GM21723 (cell line): Measurements from ENCODE around the gene MRPL1.
"Not testable (repeated sequence)": the region's sequence is repeated elsewhere in the genome, so short reads cannot be mapped to it uniquely, and the experiment has no call there.

Source experiments
- ATAC-seq: cut with Tn5 transposase; IDR thresholded peaks from one replicate; pipeline ENCODE4 v1.9.1; 2021; ENCODE audit warnings: mild to moderate bottlenecking, moderate library complexity; ENCODE audit not compliant: unreplicated experiment

Gene MRPL1

GRCh38 chr4:77963004-77963403, 100.4 kb downstream of the MRPL1 start:
- ATAC-seq = no peak

GRCh38 chr4:77973657-77974056, 111.0 kb downstream of the MRPL1 start:
- not testable (repeated sequence) for ATAC-seq

GRCh38 chr4:77982900-77983540, 120.4 kb downstream of the MRPL1 start:
- not testable (repeated sequence) for ATAC-seq

- ATAC-seq = not testable (repeated sequence)
Observed at GRCh38 chr4:77983612-77984311, 121.1 kb downstream of the MRPL1 start.

GRCh38 chr4:77989968-77990367, 127.3 kb downstream of the MRPL1 start:
- no peak for ATAC-seq

GRCh38 chr4:77990456-77990855, 127.8 kb downstream of the MRPL1 start:
- ATAC-seq = no peak

GRCh38 chr4:77990904-77991358, 128.3 kb downstream of the MRPL1 start:
- ATAC-seq = no peak

GRCh38 chr4:77992581-77992980, 130.0 kb downstream of the MRPL1 start:
- ATAC-seq = no peak

GRCh38 chr4:77994194-77994721, 131.6 kb downstream of the MRPL1 start:
- no peak for ATAC-seq

- ATAC-seq = no peak
Observed at GRCh38 chr4:77996076-77996475, 133.4 kb downstream of the MRPL1 start.

GRCh38 chr4:78001531-78001930, 138.9 kb downstream of the MRPL1 start:
- no peak for ATAC-seq

GRCh38 chr4:78002260-78002659, 139.6 kb downstream of the MRPL1 start:
- no peak for ATAC-seq
